Transverse colon (tissue), 4 donors: Measurements from ENCODE around the gene PLCD4. TPM values are rescaled to one million over a fixed set of nuclear protein-coding genes. Genes with fewer than 3 reads are reported as not detected.

Experiments
- DNase-seq: peaks from one replicate; pipeline ENCODE4 v3.0.0-alpha.2; 2019
- H3K27ac ChIP-seq, 4 donors: fragments of 200-600 bp; sonication (generic); 2 replicates each; pipeline ENCODE4 v1.5.1; 2016 to 2018; ENCODE audit warnings: inconsistent platforms in 4 of 4
- H3K27me3 ChIP-seq: fragments of 200-600 bp; sonication (generic); 2 replicates; pipeline ENCODE4 v1.5.1; 2017; ENCODE audit warnings: inconsistent platforms
- H3K36me3 ChIP-seq, 4 donors: fragments of 200-600 bp; sonication (generic); 2 replicates each; pipeline ENCODE4 v1.5.1; 2017 to 2019; ENCODE audit warnings: inconsistent platforms in 4 of 4
- H3K4me1 ChIP-seq, 4 donors: fragments of 200-600 bp; sonication (generic); 2 replicates each; pipeline ENCODE4 v1.5.1; 2017 to 2020; ENCODE audit warnings: inconsistent platforms in 4 of 4
- H3K4me3 ChIP-seq, 4 donors: fragments of 200-600 bp; sonication (generic); 1 replicate in 1 of 4; 2 replicates in 3 of 4; pipeline versions ENCODE4 v1.5.1 to v1.6.1; 2017 to 2019; ENCODE audit warnings: inconsistent platforms in 4 of 4
- H3K9me3 ChIP-seq, 2 donors: fragments of 200-600 bp; sonication (generic); 2 replicates each; pipeline ENCODE4 v1.5.1; 2017 to 2019; ENCODE audit warnings: inconsistent platforms in 2 of 2
- EP300 ChIP-seq: sonication (generic); formaldehyde crosslinking; IDR thresholded peaks from one replicate; pipeline ENCODE4 v1.6.1; 2017; ENCODE audit warnings: antibody characterized with exemption, low read depth
- POLR2A ChIP-seq: fragments of 450-650 bp; IDR thresholded peaks from one replicate; pipeline ENCODE4 v1.6.1; 2016; ENCODE audit warnings: antibody characterized with exemption, mild to moderate bottlenecking, moderate library complexity
- POLR2AphosphoS5 ChIP-seq, 3 donors: sonication (generic); formaldehyde crosslinking; IDR thresholded peaks; one replicate each; pipeline ENCODE4 v1.6.1; 2016; ENCODE audit warnings: antibody characterized with exemption in 3 of 3
- WGBS, 2 donors: methylation state at CpG; one replicate each; pipeline ENCODE4 v1.1.5; 2018; ENCODE audit warnings: low coverage in 1 of 2; 5-methylcytosine and 5-hydroxymethylcytosine counted together
- in situ Hi-C, 4 donors: fragments of 200-750 bp; cut with MboI; loops; one replicate each; pipeline versions ENCODE4 v1.15.0 to v1.15.1; 2017; ENCODE audit warnings: low sequenced_read_pairs in 3 of 4, low pct_ligation_motif_present in 1 of 4, low pct_unique_long_range_greater_than_20kb in 1 of 4
- intact Hi-C: fragments of 100-400 bp; cut with DNase I; formaldehyde crosslinking; loops from one replicate; pipeline ENCODE4 v1.15.1; 2023; ENCODE audit warnings: low total_unique reads
- total RNA-seq, 4 donors: library from RNA; depleted of rRNA; stranded (reverse); fragments of >200 nt; gene quantifications; one replicate each; pipeline ENCODE4 v1.1.0, GENCODE V29; 2016
- TF ChIP-seq, protein P1 (sequence below), 5 experiments: fragments of 200-600 bp in 3 of 5; fragments of 450-650 bp in 2 of 5; sonication (generic) in 3 of 5; IDR thresholded peaks; 1 replicate in 2 of 5; 2 replicates in 3 of 5; pipeline ENCODE4 v1.5.1; 2016 to 2017; ENCODE audit warnings: antibody characterized with exemption in 5 of 5, inconsistent platforms in 3 of 5, mild to moderate bottlenecking in 2 of 5, moderate library complexity in 1 of 5

The PLCD4 gene
- total RNA-seq, 4 donors from 2014 or later = 0.20 to 8.2 (median 4.7) TPM

DNA sequence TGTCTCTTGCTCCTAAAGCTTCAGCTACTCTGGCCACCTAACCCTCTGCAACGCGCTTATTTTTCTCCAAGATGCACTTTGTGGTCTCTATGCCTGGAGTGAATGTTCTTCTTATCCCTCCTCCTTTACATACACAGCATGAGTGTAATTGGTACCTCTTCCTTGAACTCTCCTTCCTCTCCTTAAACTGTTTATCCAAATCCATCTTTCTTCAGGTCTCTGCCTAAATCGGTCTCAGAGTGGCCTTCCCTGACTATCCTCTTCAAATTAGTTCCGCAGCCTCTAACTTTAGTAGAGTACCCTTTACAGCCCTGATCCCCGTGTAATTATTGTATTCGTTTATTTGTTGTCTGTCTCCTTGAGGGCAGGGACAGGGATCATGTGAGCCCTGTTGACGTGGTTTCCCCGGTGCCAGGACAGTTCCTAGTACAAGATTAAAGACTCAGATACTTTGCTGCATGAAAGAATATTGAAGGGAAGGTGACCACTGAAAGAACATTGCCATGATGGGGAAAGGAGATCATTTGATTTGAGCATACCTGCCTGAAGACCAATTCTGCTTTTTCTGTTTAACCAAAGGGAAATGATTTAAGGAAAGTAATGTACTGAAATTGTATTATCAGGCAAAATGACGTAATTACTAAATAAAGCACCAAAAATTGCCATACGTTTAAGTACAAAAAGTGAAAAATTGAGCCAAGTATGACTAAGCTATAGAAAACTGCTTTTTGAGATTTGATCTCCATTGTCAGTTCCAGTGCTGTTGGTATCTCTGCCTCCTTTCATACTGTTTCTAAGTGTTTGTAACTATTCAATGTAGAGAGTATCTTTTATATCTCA, 37.8 kb upstream of the PLCD4 start:
- in situ Hi-C loops = no loop called here
- H3K9me3 ChIP-seq = no peaks in the 10 kb centered on the region

DNA sequence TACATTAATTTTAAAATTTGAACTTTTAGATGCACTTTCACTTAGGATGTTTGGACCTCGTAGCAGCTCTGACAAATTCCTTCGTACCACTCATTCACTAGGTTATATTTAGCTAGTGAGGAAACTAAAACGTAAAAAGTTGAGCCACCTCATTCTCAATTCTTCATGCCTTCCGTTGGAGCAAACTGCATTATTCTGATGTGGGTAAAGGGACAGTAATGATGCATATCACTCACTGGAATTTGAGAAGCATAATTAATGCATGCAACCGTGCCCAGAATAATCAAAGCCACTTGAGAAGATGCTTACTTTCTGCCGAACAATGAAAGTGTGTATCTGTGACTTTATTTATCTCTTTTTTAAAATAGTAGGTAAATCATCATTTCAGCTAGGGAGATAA, 36.8 kb upstream of the PLCD4 start:
- WGBS, 2 donors = 28 to 36% methylated on average over 5 to 6 of the region's 6 CpGs
- Histone ChIP-seq H3K36me3 (peaks cover 0 to 10% (median 3%) of the 10 kb centered on the region in 4 donors), H3K27me3 (no peaks in the 10 kb centered on the region), H3K27ac (peak overlapping the region in 3 of 4 donors; percentile 28 to 97 (median 90)), H3K4me1 (peaks cover 10 to 34% (median 32%) of the 10 kb centered on the region in 4 donors), H3K9me3 (no peaks in the 10 kb centered on the region), H3K4me3 (no peak overlapping the region)
- TF ChIP-seq, protein P1, sequence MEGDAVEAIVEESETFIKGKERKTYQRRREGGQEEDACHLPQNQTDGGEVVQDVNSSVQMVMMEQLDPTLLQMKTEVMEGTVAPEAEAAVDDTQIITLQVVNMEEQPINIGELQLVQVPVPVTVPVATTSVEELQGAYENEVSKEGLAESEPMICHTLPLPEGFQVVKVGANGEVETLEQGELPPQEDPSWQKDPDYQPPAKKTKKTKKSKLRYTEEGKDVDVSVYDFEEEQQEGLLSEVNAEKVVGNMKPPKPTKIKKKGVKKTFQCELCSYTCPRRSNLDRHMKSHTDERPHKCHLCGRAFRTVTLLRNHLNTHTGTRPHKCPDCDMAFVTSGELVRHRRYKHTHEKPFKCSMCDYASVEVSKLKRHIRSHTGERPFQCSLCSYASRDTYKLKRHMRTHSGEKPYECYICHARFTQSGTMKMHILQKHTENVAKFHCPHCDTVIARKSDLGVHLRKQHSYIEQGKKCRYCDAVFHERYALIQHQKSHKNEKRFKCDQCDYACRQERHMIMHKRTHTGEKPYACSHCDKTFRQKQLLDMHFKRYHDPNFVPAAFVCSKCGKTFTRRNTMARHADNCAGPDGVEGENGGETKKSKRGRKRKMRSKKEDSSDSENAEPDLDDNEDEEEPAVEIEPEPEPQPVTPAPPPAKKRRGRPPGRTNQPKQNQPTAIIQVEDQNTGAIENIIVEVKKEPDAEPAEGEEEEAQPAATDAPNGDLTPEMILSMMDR (IDR thresholded peaks at IDR 0.05) = no peak
- TF ChIP-seq EP300 = no peak
- TF ChIP-seq POLR2A = no peak
- TF ChIP-seq POLR2AphosphoS5 (IDR thresholded peaks at IDR 0.05) = no peak
- in situ Hi-C loops (no loop called here), intact Hi-C loops (no loop called here)
- DNase-seq = no peak

More for the DNA sequence above, 37.8 kb upstream of the PLCD4 start:
- TF ChIP-seq, protein P1 (IDR thresholded peaks at IDR 0.05) = no peak
- TF ChIP-seq EP300 (no peak), POLR2AphosphoS5 (IDR thresholded peaks at IDR 0.05) (no peak), POLR2A (no peak)
- intact Hi-C loops = no loop called here
- no peaks in the 10 kb centered on the region for H3K27me3 ChIP-seq
- 5 to 7% methylated on average over 6 to 10 of the region's 10 CpGs for WGBS, 2 donors
- peaks cover 0 to 8% (median 3%) of the 10 kb centered on the region in 4 donors for H3K36me3 ChIP-seq
- H3K4me1 ChIP-seq = peaks cover 10 to 34% (median 32%) of the 10 kb centered on the region in 4 donors
- DNase-seq = peak; percentile 13
- peak overlapping the region; percentile 57 to 89 (median 82) for H3K4me3 ChIP-seq
- peak overlapping the region; percentile 90 to 98 (median 96) for H3K27ac ChIP-seq

DNA sequence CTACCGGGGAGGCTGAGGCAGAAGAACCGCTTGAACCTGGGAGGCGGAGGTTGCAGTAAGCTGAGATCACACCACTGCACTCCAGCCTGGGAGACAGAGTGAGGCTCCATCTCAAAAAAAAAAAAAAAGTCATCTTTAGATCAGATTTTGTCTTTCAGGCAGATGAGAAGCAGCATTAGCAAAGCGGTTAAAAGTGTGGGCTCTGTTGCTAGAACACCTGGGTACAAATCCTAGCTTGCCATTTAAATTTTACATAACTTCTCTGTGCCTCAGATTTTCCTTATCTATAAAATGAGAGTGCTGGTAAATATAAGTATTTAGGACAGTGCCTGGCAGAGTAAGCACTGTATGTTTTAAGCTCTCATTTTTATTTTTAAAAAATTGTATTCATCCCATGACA, 30.8 kb upstream of the PLCD4 start:
- H3K27me3 ChIP-seq = no peaks in the 10 kb centered on the region
- H3K9me3 ChIP-seq = no peaks in the 10 kb centered on the region
- WGBS, 2 donors = 92 to 95% methylated on average over 2 to 4 of the region's 4 CpGs
- no peak for DNase-seq
- H3K4me3 ChIP-seq = no peak overlapping the region
- peaks cover 0 to 4% (median 0%) of the 10 kb centered on the region in 4 donors for H3K4me1 ChIP-seq
- H3K36me3 ChIP-seq = peaks cover 0 to 16% (median 3%) of the 10 kb centered on the region in 4 donors
- no peak overlapping the region for H3K27ac ChIP-seq
- no peak for TF ChIP-seq POLR2AphosphoS5 (IDR thresholded peaks at IDR 0.05)
- intact Hi-C loops (no loop called here), in situ Hi-C loops (no loop called here)

DNA sequence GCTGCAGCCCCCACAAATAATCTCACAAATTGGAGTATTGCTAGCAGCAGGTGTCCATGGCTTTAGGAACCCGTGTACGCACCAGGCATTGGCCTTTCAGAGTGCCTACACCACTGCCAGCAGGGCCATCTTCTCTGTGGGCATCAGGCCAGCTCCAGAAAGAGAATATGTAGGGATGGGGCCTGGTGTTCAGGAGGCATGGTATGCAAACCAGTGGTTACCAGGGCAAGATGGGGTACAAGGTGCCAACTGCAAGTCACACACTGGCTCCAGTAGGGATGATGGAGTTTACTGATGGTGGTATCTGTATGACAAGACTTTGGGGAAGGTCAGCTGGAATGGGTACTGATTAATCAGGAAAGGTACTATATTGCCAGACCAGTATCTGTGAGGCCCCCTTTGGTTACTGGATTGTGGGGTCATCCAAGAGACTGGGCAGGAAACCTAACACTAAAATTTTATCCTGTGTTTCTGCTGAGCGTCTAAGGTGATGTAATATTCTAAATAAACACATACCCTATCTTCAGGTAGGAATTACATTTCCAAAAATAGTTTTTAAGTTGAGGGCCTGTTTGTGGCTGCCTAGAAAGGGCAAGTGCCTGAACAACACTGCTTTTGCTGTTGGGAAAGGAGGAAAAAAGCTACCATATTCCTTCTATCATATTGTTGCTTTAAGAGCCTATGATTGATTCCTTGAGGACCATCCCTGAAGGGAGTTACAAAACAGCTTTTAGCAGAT, 30.0 kb upstream of the PLCD4 start:
- in situ Hi-C loops (no loop called here), intact Hi-C loops (no loop called here)
- Histone ChIP-seq H3K27me3 (no peaks in the 10 kb centered on the region), H3K4me1 (peaks cover 0 to 4% (median 0%) of the 10 kb centered on the region in 4 donors), H3K36me3 (peaks cover 0 to 22% (median 4%) of the 10 kb centered on the region in 4 donors), H3K9me3 (no peaks in the 10 kb centered on the region), H3K4me3 (no peak overlapping the region), H3K27ac (no peak overlapping the region)
- DNase-seq = no peak
- no peak for TF ChIP-seq EP300
- TF ChIP-seq, protein P1 (IDR thresholded peaks at IDR 0.05) = no peak
- TF ChIP-seq POLR2AphosphoS5 (IDR thresholded peaks at IDR 0.05) = no peak
- no peak for TF ChIP-seq POLR2A
- 99% methylated on average over 3 of the region's 3 CpGs; no CpG with 5 or more reads in 1 of the 2 donors for WGBS, 2 donors
